AG04450 (cell line): ENCODE results near the gene PRR14. TPM values are rescaled to one million over a fixed set of nuclear protein-coding genes. Genes with fewer than 3 reads are reported as not detected.

Experiments
- CTCF ChIA-PET: fragments of 300-600, 350-600 bp; formaldehyde crosslinking; extraction: SDS; loops from one replicate; lab custom pipeline; 2022; ENCODE audit warnings: antibody characterized with exemption, inconsistent platforms; lab: Charles Lee
- POLR2A ChIA-PET: fragments of 350-600 bp; formaldehyde crosslinking; extraction: SDS; loops from one replicate; lab custom pipeline; 2021; ENCODE audit warnings: antibody characterized with exemption, inconsistent platforms; lab: Yijun Ruan, JAX
- DNase-seq: peaks from one replicate; pipeline ENCODE4 v3.0.0-alpha.2; 2011; ENCODE audit warnings: low read depth, low spot score
- H3K27ac ChIP-seq: one replicate; pipeline ENCODE4 v1.5.1; 2012; ENCODE audit warnings: low read depth, low read length, control low read depth
- H3K27me3 ChIP-seq: one replicate; pipeline ENCODE4 v1.6.0; 2012; ENCODE audit warnings: low read length; ENCODE audit not compliant: control insufficient read depth, insufficient read depth
- H3K4me3 ChIP-seq: 2 replicates; pipeline ENCODE4 v1.5.1; 2011; ENCODE audit warnings: mild to moderate bottlenecking, low read depth, low read length, control low read depth
- H3K9me3 ChIP-seq: 2 replicates; pipeline ENCODE4 v1.5.1; 2012; ENCODE audit warnings: low read length; ENCODE audit not compliant: control insufficient read depth, insufficient read depth
- polyA plus RNA-seq: library from polyadenylated mRNA; depleted of rRNA; stranded (reverse); fragments of >200 nt; gene quantifications from 2 replicates; pipeline ENCODE4 v1.2.3, GENCODE V29; 2011
- TF ChIP-seq, protein P1 (sequence below): IDR thresholded peaks from 2 replicates; pipeline ENCODE4 v1.5.1; 2011; ENCODE audit warnings: low read depth, low read length, control low read depth, inconsistent platforms

PRR14 gene
- polyA plus RNA-seq, 1 experiment: 4.9 TPM

GRCh38 chr16:30660424-30661261 lies 9.9 kb downstream of the PRR14 start:
- TF ChIP-seq, protein P1, sequence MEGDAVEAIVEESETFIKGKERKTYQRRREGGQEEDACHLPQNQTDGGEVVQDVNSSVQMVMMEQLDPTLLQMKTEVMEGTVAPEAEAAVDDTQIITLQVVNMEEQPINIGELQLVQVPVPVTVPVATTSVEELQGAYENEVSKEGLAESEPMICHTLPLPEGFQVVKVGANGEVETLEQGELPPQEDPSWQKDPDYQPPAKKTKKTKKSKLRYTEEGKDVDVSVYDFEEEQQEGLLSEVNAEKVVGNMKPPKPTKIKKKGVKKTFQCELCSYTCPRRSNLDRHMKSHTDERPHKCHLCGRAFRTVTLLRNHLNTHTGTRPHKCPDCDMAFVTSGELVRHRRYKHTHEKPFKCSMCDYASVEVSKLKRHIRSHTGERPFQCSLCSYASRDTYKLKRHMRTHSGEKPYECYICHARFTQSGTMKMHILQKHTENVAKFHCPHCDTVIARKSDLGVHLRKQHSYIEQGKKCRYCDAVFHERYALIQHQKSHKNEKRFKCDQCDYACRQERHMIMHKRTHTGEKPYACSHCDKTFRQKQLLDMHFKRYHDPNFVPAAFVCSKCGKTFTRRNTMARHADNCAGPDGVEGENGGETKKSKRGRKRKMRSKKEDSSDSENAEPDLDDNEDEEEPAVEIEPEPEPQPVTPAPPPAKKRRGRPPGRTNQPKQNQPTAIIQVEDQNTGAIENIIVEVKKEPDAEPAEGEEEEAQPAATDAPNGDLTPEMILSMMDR: no peak
- H3K4me3 ChIP-seq: peak overlapping the region; percentile 95
- H3K27ac ChIP-seq: peak overlapping the region; percentile 75
- no peak for DNase-seq
- ChIA-PET POLR2A (interaction anchor here (0.6 to 1.1 kb wide), 3 partner anchors 12 to 38 kb away, joined by 3 to 4 read pairs (median 3); partner anchors contain the start of gene SRCAP), CTCF (interaction anchor here (1.0 to 1.5 kb wide), 2 partner anchors 33 kb away, joined by 3 to 6 read pairs; no protein-coding TSS in a partner anchor)
- no peaks in the 10 kb centered on the region for H3K27me3 ChIP-seq
- no peaks in the 10 kb centered on the region for H3K9me3 ChIP-seq

DNA sequence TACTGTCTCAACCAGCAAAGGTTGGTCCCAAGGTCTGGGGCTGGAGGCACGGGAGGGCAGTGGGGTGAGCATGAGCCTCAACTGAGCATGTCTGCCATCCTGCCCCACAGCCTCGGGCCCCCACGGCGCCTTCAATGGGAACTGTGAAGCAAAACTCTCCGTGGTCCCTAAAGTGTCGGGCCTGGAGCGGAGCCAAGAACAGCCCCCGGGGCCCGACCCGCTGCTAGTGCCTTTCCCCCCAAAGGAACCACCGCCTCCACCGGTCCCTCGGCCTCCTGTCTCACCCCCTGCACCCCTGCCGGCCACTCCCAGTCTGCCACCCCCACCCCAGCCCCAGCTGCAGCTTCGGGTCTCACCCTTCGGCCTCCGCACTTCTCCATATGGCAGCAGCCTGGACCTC lies 11.7 kb downstream of the PRR14 start:
- TF ChIP-seq, protein P1: no peak
- no peak for DNase-seq
- H3K27me3 ChIP-seq: no peaks in the 10 kb centered on the region
- ChIA-PET POLR2A (no interaction called here), CTCF (no interaction called here)
- H3K9me3 ChIP-seq: no peaks in the 10 kb centered on the region
- no peak overlapping the region for H3K4me3 ChIP-seq
- no peak overlapping the region for H3K27ac ChIP-seq

GRCh38 chr16:30663038-30663437 lies 12.3 kb downstream of the PRR14 start:
- DNase-seq: no peak
- no peak overlapping the region for H3K4me3 ChIP-seq
- ChIA-PET CTCF (no interaction called here), POLR2A (no interaction called here)
- H3K27me3 ChIP-seq: no peaks in the 10 kb centered on the region
- H3K27ac ChIP-seq: no peak overlapping the region
- TF ChIP-seq, protein P1: no peak
- H3K9me3 ChIP-seq: no peaks in the 10 kb centered on the region

- H3K27ac ChIP-seq: no peak overlapping the region
- POLR2A ChIA-PET: no interaction called here
- no peaks in the 10 kb centered on the region for H3K9me3 ChIP-seq
- CTCF ChIA-PET: no interaction called here
- no peak for DNase-seq
- H3K4me3 ChIP-seq: no peak overlapping the region
- no peaks in the 10 kb centered on the region for H3K27me3 ChIP-seq
- TF ChIP-seq, protein P1: no peak
Observed at GRCh38 chr16:30663820-30664219, 13.1 kb downstream of the PRR14 start.

DNA sequence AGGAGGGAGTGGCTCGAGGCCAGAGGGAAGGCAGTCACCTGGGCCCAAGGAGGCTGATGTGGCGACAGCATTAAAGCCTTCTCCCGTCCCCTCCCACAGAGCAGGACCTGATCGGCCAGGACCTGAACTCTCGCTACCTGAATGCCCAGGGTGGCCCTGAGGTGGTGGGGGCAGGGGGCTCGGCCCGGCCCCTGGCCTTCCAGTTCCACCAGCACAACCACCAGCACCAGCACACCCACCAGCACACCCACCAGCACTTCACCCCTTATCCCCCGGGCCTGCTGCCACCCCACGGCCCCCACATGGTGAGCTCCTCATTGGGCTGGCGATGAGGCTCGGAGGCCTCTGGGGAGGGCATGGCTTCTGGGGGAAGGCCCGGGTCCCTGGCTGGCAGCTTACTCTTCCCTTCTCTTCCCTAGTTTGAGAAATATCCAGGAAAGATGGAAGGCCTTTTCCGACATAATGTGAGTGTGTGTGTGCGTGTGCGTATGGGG lies 13.9 kb downstream of the PRR14 start:
- Histone ChIP-seq H3K4me3 (no peak overlapping the region), H3K9me3 (no peaks in the 10 kb centered on the region), H3K27ac (no peak overlapping the region), H3K27me3 (no peaks in the 10 kb centered on the region)
- DNase-seq: no peak
- ChIA-PET POLR2A (interaction anchor here (0.7 kb wide), 1 partner anchor 26 kb away, joined by 3 read pairs; no protein-coding TSS in a partner anchor), CTCF (no interaction called here)
- TF ChIP-seq, protein P1: no peak
